Measurements from ENCODE around the gene LDLRAD4. TPM values are rescaled to one million over a fixed set of nuclear protein-coding genes. Genes with fewer than 3 reads are reported as not detected.

LDLRAD4 gene
- total RNA-seq, 2 donors from 2014 or later: 33.1 to 41.2 TPM

GRCh38 chr18:13387855-13388548 is 169.4 kb downstream of the LDLRAD4 start:
- no peak for TF ChIP-seq CTCF (IDR thresholded peaks at IDR 0.05)
- Histone ChIP-seq H3K27ac (peak overlapping the region; percentile 36 to 48), H3K4me1 (peaks cover 0 to 44% of the 10 kb centered on the region in 2 donors), H3K4me3 (no peak overlapping the region), H3K27me3 (no peaks in the 10 kb centered on the region), H3K9me3 (no peaks in the 10 kb centered on the region), H3K36me3 (peaks cover 9% of the 10 kb centered on the region)
- peak; percentile 61 for DNase-seq (ENCODE audit: low spot score)

GRCh38 chr18:13388586-13389490 is 170.3 kb downstream of the LDLRAD4 start:
- peaks cover 0 to 36% of the 10 kb centered on the region in 2 donors for H3K4me1 ChIP-seq
- H3K4me3 ChIP-seq: no peak overlapping the region
- no peak for TF ChIP-seq CTCF (IDR thresholded peaks at IDR 0.05)
- H3K27me3 ChIP-seq: no peaks in the 10 kb centered on the region
- H3K27ac ChIP-seq: peak overlapping the region; percentile 36 to 48
- peaks cover 9% of the 10 kb centered on the region for H3K36me3 ChIP-seq
- peak; percentile 55 for DNase-seq (ENCODE audit: low spot score)
- no peaks in the 10 kb centered on the region for H3K9me3 ChIP-seq

- no peaks in the 10 kb centered on the region for H3K27me3 ChIP-seq
- H3K4me3 ChIP-seq: no peak overlapping the region
- peaks cover 0 to 35% of the 10 kb centered on the region in 2 donors for H3K4me1 ChIP-seq
- peak; percentile 34 for DNase-seq (ENCODE audit: low spot score)
- no peak for TF ChIP-seq CTCF (IDR thresholded peaks at IDR 0.05)
- peaks cover 9% of the 10 kb centered on the region for H3K36me3 ChIP-seq
- peak overlapping the region in 1 of 2 donors; percentile 2 for H3K27ac ChIP-seq
- H3K9me3 ChIP-seq: no peaks in the 10 kb centered on the region
Observed at GRCh38 chr18:13389491-13390131, 171.1 kb downstream of the LDLRAD4 start.

GRCh38 chr18:13390196-13390595 is 171.6 kb downstream of the LDLRAD4 start:
- Histone ChIP-seq H3K4me1 (peaks cover 0 to 35% of the 10 kb centered on the region in 2 donors), H3K36me3 (peaks cover 9% of the 10 kb centered on the region), H3K9me3 (no peaks in the 10 kb centered on the region), H3K4me3 (no peak overlapping the region), H3K27ac (no peak overlapping the region), H3K27me3 (no peaks in the 10 kb centered on the region)
- no peak for TF ChIP-seq CTCF (IDR thresholded peaks at IDR 0.05)
- DNase-seq (ENCODE audit: low spot score): peak; percentile 55

- Histone ChIP-seq H3K9me3 (no peaks in the 10 kb centered on the region), H3K4me1 (peaks cover 0 to 35% of the 10 kb centered on the region in 2 donors), H3K4me3 (no peak overlapping the region), H3K27me3 (no peaks in the 10 kb centered on the region), H3K36me3 (peaks cover 9% of the 10 kb centered on the region), H3K27ac (no peak overlapping the region)
- DNase-seq (ENCODE audit: low spot score): peak; percentile 53
- no peak for TF ChIP-seq CTCF (IDR thresholded peaks at IDR 0.05)
Observed at GRCh38 chr18:13390711-13391110, 172.2 kb downstream of the LDLRAD4 start.
